Inferior parietal cortex (tissue), 1 donor: ENCODE measurements around the gene CACUL1.
"Not testable (repeated sequence)": the region's sequence is repeated elsewhere in the genome, so short reads cannot be mapped to it uniquely, and the experiment has no call there.

Experiments
- DNase-seq: peaks from one replicate; pipeline ENCODE4 v3.0.0-alpha.2; 2016; ENCODE audit errors: extremely low spot score

The CACUL1 gene

DNA sequence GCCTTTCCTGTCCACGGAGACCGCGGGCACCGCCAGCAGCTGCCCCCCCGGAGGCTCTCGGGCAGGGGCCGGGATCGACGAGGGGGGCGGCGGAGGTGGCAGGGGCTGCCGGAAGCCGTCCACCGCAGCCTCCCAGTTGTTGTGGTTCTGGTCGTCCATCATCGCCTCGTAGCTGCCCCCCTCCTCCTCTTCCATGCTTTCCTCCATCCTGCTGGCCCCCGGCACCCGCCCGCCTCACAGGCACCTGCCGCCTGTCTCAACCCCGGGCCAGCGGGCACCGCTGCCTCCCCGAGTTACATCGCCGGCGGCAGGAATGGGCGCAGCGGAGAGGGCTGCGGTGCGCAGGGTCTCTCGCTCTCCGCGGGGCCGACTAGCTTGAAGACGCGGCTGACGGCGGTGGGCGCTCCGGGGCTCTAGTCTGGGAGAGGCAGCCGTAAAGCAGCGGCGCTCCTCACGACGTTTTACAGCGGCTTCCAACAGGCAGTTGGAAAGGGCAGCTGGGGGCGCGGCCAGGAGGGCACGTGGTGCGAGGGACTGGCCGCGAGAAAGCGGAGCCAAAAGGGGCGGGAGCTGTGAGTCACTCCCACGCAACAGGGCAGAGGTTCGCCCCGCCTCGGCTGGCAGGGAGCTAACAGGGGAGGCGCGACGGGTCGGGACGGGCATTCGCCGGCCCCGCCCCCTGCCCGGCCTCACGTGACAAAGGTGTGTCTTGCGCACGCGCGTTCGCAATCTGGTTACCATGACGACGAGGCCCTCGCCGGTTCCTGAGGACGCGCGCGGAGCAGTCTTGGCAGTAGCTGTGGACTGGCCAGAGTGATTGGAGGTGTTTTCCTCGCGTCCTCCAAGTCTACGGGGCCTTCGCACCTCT lies at the start of gene CACUL1:
Gene CACUL1, minus strand, starts transcription at position 415 of the 868 bp plus-strand sequence. Its CDS starts 208 bp downstream, at position 207.
- peak; percentile 98 for DNase-seq

DNA sequence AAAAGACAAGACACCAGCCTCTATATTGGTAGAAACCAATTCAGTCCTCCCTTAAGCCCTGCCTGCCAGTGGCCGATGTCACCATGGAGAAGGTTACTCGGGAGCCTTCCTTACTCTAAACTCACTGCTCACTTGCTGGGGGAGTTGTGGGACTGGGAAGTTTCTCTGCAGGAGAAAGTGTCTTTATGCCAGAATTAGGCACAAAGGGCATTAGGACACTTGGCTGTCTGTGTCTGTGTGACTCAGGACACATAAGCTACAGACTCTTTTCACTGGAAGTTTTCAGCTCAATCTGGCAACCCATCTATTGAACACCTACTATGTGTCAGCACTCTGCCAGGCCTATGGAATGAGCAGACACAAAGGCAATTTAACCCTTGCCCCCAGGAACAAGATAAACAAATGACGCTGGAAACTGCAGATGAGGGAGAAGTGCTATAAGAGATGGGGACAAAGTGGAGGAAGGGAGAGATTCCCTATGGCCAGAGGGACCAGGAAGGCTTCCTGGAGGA lies 49.5 kb upstream of the CACUL1 start:
- DNase-seq, result no peak

DNA sequence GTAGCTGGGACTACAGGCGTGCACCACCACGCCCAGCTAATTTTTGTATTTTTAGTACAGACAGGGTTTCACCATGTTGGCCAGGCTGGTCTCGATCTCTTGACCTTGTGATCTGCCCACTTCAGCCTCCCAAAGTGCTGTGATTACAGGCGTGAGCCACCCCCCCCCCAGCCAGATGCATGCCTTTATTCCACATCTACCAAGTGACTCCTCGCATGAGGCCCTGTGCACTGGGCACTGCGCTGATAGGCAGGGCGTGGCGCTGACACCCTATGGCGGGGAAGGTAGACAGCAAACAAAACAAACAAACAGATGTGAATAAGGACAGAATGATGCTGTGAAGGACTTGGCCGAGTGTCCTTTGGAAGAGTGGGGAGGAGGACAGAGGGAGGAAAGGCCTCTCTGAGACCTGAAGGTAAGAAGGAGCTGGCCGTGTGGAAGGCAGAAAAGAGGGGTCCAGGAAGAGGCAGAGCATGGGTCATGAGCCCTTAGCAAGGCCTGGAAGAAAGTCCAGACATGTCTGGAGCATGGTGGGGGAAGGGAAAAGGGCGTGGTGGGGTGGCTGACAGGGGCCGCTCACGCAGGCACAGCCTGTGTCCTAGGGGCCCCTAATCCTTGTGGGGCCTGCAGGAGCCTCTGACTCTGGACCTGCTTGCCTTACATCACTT lies 47.5 kb upstream of the CACUL1 start:
- DNase-seq, result no peak

DNA sequence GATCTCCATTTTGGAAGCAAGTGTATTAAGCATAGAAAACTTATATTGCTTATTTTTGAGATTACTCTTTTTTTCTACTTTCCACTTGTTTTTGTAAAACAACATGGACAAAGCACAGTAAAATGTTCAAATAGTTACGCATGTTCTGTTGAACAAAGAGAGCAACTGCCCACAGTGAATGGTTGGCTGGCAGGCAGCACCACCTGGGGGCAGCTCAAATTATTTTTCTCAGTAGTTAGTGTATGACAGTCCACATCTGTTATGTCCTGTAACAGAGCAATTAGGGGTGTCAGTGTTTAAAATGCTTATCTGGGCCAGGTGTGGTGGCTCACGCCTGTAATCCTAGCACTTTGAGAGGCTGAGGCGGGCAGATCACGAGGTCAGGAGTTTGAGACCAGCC lies 46.1 kb upstream of the CACUL1 start:
- DNase-seq, result no peak

DNA sequence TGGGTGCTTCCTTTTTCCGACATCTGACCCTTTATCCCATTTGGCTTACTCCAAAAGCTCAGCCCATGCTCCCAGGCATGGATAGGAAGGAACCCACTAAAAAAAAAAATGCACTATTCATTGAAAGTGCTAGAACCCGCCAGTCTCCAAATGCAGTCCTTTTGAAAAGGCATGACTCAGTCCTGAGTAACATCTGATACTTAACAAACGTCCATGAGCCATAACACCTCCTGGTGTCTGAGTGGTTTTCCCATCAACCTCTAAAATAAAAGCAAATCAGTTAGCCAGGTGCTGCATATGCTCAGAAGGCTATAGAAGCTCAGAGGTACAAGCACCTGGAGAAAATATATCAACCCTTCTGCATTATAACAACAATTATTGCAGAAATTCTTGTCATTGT lies 45.0 kb upstream of the CACUL1 start:
- DNase-seq, result no peak

DNA sequence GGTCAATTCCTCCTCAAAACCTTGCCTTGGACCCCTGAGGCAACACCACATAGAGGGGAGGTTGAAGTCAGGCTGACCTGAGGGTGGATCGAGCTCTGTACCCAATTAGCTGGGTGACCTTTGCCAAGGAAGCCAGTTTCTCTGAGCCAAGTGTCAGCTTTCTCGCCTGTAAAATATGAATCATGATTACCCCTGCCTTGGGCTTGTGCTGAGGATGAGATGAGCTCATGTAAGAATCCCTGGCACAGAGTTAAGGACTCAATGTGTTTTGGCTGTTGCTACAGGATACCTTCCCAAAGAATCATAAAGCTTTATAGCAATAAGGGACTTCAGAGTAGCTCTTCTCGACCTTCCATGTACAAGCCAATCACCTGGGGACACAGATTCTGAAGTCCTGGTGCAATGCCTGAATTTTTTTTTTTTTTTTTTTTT lies 43.5 kb upstream of the CACUL1 start:
- DNase-seq, result no peak

DNA sequence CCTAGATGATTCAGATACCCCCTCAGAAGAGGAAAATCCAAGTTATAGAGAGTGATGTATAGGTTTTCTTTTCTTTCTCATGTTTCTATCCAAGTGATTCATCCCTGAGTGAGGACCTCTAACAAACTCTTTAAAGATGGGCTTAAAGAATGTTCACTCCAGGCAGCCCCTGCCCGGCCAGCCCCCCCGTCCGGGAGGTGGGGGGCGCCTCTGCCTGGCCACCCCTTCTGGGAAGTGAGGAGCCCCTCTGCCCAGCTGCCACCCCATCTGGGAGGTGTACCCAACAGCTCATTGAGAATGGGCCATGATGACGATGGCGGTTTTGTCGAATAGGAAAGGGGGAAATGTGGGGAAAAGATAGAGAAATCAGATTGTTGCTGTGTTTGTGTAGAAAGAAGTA lies 40.2 kb upstream of the CACUL1 start:
- not testable (repeated sequence) for DNase-seq

DNA sequence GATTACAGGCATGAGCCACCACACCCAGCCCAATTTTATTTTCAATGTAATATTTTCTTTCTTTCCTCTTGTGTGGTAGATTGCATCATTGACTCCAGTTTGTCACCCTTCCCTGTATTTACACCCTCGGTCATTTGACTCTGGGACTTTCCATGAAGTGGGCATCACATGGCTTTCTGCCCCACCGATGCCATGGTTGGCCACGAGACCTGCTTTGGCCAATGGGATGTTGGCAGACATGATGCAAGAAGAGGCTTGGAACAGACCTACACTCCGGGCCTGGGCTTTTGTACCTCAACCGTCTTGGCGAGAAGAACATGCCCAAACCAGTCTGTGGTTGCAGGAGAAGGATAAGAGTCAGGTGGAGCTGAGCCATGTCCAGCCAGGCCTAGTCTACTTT lies 38.8 kb upstream of the CACUL1 start:
- no peak for DNase-seq

DNA sequence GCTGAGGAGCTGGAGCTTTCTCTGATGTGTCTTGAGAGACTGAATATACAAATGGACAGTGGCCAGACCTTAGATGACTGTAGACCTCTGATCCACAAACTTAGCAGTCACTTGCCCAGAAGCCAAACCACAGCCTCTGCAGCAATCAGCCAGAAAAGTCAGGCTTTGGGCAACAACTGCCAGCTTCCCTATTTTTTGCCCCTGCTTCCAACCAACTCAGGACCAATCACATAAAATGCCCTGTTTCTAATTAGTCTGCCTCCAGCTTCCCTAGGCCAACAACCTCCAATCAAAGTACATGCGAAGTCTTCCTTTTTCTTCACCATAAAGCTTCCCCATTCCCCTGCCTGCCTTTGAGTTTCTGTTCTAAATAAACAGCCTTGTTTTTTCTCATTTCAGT lies 37.8 kb upstream of the CACUL1 start:
- no peak for DNase-seq

DNA sequence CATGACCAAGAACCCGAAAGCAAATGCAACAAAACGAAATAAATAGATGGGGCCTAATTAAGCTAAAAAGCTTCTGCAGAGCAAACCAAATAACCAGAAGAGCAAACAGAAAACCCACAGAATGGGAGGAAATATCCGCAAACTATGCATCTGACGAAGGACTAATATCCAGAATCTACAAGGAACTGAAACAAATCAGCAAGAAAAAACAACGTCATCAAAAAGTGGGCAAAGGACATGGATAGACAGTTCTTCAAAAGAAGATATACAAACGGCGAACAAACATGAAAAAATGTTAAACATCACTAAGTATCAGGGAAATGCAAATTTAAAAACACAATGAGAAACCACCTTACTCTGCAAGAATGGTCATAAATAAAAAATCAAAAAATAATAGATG lies 35.3 kb upstream of the CACUL1 start:
- DNase-seq, result no peak

DNA sequence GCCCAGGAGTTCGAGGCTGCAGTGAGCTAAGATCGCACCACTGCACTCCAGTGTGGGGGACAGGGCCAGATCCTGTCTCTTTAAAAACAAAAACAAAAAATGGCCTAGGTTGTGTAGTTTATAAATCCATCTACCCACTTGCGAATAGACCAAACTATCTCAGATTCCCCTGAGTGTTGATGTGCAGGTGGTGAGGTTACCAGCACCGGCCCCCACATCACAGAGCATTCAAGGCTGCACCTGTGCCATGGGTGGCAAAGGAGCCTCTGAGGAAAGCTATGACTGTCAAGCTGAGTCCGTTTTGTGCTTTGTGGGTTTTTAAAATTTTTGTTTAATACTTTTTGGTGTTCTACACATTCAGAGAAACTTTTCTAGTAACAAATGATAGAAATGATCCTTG lies 30.8 kb upstream of the CACUL1 start:
- no peak for DNase-seq

DNA sequence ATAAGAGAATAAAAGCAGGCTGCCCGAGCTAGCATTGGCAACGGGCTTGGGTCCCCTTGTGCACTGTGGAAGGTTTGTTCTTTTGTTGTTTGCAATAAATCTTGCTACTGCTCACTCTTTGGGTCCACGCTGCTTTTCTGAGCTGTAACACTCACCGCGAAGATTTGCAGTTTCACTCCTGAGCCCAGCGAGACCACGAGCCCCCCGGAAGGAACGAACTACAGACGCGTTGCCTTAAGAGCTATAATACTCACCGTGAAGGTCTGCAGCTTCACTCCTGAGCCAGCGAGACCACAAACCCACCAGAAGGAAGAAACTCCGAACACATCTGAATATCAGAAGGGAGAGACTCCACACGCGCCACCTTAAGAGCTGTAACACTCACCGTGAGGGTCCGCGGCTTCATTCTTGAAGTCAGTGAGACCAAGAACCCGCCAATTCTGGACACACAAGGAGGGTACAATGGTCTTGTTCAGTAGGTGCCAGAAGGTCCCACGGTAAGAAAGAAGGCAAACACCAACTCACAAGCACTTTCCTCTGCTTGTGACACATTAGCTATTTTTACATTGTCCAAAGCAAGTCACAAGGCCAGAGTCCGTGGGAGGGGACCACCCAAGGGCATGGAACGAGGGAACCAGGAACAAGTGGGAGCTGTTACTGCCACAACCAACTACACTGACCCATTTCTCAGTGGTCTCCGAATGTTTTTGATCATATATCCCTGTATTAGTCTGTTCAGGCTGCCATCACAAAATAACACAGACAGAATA lies 29.2 kb upstream of the CACUL1 start:
- DNase-seq, result no peak

DNA sequence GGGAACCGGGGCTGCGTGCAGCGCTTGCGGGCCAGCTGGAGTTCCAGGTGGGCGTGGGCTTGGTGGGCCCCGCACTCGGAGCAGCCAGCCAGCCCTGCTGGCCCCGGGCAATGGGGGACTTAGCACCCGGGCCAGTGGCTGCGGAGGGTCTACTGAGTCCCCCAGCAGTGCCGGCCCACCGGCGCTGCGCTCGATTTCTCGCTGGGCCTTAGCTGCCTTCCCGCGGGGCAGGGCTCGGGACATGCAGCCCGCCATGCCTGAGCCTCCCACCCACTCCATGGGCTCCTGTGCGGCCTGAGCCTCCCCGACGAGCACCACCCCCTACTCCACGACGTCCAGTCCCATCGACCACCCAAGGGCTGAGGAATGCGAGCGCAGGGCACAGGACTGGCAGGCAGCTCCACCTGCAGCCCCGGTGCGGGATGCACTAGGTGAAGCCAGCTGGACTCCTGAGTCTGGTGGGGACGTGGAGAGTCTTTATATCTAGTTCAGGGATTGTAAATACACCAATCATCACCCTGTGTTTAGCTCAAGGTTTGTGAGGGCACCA lies 28.2 kb upstream of the CACUL1 start:
- not testable (repeated sequence) for DNase-seq

DNA sequence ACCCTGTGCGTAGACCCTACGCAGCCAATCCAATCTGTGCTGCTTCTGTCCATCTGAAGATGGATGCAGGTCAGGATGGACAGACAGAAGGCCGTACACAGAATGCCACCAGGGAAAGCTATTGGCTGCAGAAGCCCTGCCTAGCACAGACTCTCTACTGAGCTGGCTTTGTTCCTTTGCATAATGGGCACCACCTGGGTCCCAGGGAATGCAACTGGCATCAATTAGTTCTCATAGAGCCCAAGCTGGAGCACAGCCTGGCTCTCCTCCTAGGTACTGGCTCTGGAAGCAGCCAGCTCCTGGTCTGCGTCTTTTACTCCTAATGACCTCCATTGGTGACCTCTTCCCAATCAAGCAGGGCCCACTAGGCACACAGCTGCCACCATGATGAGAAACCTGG lies 26.8 kb upstream of the CACUL1 start:
- DNase-seq, result no peak

DNA sequence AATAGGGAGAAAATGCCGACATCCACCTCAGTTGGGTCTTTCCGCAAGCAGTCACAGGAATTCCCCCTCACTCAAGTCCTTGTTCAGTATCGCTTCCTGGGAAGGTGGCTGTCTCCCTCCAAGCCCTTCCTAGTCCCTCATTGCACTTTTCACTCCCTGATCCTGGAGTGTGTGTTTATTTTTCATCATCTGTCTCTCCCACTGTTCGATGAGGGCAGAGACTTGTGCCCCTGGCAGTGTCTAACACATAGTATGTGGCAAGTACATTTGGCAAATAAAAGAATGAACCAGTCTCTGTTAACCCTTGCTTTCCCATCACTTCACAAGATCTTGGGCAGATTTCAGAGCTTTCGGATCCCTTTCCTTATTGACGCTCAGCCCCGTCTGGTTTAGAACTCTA lies 24.0 kb upstream of the CACUL1 start:
- no peak for DNase-seq

DNA sequence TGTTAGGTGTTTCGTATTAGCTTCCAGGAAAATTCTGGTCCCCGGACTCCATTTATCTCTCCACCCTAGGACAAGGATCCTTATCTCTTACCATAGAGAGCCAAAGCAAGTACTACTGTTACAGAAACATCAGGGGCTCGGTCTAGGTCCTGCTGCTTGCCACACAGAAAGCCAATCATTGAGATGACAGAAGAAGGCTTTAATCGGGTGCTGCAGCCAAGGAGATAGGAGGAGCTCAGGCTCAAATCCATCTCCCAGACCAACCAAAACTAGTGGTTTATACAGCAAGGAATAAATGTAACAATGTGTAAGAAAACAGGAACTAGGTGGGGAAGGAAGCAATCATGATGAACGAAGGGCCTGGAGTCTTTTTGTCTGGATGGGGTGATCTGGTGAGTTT lies 22.2 kb upstream of the CACUL1 start:
- no peak for DNase-seq

DNA sequence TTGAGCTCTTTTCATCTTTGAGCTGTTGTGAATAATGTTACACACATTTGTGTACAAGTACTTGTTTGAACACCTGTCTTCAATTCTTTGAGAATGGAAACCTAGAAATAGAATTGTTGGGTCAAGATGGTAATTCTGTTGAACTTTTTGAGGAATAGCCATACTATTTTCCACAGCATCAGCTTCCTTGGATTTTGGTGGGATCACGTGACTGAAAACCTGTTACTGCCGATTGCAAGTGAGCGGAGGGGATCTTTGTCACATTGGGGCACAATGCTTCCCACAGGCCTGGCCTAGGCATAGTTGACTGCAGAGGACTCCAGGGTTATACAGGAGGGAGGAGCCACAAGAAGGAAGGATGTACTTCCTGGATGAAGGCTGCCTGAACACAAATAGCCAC lies 21.3 kb upstream of the CACUL1 start:
- DNase-seq, result no peak

DNA sequence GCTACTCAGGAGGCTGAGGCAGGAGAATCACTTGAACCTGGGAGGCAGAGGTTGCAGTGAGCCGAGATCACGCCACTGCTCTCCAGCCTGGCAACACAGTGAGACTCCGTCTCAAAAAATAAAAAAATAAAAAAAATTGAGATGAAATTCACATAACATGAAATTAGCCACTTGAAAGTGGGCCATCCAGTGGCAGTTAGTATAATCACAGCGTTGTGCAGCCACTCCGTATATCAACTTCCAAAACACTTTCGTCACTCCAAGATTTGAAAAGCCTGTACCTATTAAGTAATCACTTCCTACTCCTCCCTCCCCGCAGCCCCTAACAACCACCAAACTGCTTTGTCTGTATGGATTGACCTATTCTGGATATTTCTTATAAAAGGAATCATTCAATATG lies 20.7 kb upstream of the CACUL1 start:
- DNase-seq, result no peak

DNA sequence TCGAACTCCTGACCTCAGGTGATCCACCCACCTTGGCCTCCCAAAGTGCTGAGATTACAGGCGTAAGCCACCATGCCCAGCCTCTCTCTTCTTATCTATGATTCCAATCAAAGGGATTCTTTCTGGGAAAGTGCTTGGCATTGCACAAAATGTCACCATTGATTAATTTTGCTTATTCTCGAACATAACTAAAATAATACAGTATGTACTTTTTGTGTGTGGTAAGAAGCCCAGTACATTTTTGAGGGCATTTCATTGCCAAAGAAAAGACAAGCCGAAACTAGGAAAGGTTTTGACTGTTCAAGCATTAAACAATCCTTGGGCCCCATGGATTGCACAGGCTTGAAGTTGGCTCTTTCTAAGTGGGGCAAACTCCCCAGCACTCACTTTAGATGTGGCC lies 18.3 kb upstream of the CACUL1 start:
- DNase-seq, result no peak

DNA sequence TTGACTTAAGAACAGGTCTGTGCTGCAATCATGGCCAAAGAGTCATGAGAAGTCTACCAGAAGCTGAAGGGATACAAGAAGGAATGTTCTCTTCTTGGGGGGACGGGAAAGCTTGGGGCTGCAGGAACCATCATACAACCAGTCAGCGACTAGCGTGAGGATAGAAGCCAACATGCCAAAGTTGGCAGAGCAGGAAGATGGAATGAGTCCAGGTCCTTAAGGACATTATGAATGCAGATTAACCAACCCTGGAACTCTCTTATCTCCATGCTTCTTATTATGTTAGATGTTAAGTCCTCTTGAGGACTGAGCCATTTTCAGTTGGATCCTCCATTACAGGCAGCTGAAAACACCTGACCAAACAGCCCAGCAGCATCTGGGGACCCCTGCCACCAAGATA lies 17.2 kb upstream of the CACUL1 start:
- DNase-seq, result no peak

DNA sequence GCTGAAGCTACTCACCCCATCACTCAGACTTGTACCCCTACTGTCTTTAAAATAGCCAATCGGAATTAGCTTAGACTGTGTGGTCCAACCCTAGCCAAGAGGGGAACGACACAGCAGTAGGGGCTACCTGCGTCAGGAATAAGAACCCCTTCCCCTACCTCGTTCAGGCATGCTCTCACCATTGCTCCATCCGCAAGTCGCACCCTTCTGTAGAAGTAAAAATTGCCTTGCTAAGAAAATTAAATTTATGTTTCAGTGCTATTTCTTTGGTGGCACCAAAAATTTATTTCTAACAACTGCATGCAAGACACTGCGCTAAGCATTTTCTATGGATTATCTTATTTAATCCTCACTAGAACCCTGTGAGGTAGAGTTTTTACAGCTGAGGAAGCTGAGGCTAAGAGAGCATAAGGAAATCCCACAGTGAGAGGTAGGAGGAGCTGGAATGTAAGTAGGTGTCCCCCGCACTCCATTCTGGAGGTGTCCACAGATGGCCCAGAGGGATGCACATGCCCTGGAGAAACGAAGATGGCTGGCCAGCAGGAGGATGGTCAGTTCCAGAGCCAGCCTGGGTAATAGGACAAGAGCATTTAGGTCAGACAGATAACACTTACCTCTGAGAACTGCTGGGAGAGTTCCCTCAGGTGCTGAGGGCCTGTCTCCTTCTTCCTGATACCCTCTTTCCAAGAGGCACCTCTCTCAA lies 15.3 kb upstream of the CACUL1 start:
- no peak for DNase-seq
